Measurements from ENCODE around the gene LY9.

Gene LY9

DNA sequence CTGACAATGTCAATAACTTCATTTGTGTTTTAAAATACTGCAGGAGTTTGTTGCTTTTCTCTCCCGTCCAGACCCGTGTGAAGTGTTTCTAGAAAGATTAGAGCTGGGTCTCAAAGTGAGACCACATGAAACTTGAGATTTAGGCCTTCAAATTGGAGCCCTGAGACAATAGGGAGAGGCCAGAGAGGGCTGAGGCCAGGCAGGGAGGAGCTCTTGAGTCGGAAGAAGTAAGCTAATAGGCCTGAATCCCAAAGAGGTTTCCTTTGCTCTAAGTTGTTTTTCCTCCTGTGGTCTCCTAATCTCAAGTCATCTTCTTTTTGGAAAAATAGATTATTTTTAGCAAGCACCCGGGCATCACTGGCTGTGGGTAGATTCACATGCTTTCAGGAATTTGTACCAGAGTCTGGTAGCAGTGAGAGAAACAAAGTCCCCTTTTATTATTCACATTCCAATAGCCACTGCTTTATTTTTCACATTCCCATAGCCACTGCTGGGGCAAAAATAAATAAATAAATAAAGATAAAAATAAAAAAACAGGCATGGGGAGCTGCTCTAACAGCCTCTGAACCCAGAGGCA is 41.1 kb downstream of the LY9 start:
- no peak for DNase-seq (ENCODE audit: low read depth)

DNA sequence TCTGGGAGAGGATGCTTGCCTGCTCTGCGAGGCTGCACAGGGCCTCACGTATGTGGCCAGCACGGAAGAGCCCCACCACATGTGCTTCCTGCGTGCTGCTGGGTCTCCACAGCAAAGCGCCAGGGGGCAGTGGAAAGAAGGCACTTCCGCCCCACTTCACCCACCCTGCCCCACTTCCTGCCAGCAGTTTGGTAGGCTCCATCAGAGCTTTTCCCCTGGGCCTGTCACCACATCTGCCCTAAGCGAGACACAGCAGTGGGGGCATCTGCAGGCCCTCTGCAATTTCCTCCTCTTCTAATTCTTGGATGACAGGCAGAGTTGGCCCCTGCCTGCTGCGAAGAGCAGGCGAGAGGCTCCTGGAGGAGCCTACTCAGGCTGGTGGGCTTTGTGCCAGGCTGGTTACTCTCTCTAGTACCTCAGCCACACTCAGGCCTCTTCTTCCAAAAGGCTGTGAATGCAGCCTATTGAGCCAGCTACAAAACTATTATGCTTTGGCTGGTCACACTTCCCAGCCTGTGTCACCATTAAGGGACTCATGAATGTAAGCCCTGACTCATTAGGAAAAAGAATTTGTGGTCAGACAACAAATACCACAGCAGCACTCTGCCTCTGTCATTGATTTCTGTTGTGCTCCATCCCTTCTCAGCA is 41.7 kb downstream of the LY9 start:
- no peak for DNase-seq (ENCODE audit: low read depth)

GRCh38 chr1:160838888-160839287 is 42.9 kb downstream of the LY9 start:
- DNase-seq (ENCODE audit: low read depth), result no peak

DNA sequence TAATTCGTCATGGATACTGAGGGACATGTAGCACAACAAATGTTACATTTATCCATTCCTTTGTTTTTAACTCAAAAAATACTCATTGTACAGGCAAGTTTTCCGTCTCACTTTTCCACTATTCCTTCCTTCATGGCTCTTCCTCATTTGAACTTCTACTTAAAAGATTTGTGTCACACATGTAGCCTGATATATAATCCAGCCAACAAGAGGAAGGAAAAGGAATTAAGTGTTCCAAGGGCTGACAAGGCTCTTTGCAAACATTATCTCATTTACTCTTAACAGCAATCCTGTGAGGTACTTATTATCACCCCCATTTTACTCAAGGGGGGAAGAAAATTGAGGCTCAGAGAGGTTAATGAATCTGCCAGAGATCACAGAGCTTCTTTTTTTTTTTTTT is 43.8 kb downstream of the LY9 start:
- no peak for DNase-seq (ENCODE audit: low read depth)

DNA sequence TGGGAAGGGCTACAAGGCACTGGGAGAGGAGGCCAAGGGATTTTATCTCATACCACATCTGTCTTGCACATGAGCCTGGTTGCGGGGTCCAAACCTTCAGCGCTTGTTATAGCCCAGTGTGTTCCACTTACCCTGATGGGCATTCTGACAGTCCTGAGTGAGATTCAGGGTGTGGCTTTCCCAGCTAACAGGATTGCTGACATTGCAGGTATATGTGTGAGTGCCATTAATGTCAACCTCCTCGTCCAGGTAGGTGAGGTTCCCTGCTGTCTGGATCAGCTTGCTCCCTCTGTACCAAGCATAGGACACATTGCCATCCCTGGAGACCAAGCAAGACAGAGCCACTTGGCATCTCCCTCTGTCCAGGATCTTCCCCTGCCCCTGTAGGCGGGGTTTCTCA is 45.1 kb downstream of the LY9 start:
- no peak for DNase-seq (ENCODE audit: low read depth)

DNA sequence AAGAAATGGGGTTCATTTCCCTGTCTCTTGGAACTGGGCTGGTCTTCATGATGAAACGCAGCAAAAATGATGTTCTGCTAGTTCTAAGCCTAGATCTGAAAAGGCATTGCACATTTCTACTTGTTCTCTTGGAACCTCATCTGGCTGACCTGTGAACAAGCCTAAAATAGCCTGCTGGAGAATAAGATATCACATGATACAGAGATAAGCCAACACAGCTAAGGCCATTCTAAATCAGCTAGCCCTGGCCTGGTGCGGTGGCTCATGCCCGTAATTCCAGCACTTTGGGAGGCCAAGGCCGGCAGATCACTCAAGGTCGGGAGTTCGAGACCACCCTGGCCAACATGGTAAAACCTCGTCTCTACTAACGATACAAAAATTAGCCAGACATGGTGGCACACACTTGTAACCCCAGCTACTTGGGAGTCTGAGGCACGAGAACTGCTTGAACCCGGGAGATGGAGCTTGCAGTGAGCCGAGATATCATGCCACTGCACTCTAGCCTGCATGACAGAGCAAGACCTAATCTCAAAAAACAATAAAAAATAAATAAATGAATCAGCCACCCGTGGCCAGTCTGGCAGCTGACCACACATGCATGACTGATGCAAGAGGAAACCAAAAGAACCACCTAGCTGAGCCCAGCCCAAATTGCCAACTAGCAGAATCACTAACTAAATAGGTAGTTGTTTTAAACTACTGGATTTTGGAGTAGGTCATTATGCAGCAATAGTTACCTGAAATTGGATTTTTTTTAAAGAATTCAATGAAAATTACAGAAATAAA is 48.7 kb downstream of the LY9 start:
- DNase-seq (ENCODE audit: low read depth), result no peak

- DNase-seq (ENCODE audit: low read depth), result no peak
Measured at GRCh38 chr1:160846281-160846680, 50.3 kb downstream of the LY9 start.

GRCh38 chr1:160850541-160850940 is 54.6 kb downstream of the LY9 start:
- no peak for DNase-seq (ENCODE audit: low read depth)

DNA sequence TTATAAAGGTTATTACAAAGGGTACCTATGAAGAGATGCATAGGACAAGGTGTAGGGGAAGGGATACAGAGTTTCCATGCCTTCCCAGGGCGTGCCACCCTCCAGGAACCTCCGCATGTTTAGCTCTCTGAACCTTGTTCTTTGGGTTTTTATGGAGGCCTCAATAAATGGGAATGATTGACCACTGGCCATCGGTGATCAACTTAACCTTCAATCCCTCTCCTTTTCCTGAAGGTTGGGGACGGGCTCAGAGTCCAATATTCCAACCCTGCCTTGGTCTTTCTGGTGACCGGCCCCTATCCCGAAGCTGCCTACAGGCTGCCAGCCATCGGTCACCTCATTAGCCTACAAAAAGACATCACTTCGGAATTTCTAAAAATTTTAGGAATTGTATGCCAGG is 55.0 kb downstream of the LY9 start:
- DNase-seq (ENCODE audit: low read depth), result no peak

DNA sequence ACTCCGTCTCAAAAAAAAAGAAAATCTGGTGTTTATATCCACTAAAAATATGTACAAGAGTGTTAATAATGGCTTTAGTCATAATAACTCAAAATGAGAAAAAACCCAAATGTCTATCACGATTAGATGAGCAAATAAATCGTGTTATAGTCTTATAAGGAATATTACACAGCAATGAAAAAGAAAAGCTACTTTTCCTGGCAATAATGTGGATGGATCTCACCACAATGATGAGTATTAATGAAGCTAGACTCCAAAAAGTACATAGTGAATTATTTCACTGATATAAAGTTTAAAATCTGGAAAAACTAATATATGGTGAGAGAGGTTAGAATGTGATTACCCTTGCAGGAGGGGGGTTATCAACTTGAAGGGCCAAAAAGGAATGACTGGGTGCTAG is 57.0 kb downstream of the LY9 start:
- no peak for DNase-seq (ENCODE audit: low read depth)

- no peak for DNase-seq (ENCODE audit: low read depth)
Measured at GRCh38 chr1:160853754-160854153, 57.8 kb downstream of the LY9 start.

GRCh38 chr1:160855181-160855981 is 59.4 kb downstream of the LY9 start:
- DNase-seq (ENCODE audit: low read depth), result no peak

- no peak for DNase-seq (ENCODE audit: low read depth)
Measured at GRCh38 chr1:160858097-160858496, 62.1 kb downstream of the LY9 start.

DNA sequence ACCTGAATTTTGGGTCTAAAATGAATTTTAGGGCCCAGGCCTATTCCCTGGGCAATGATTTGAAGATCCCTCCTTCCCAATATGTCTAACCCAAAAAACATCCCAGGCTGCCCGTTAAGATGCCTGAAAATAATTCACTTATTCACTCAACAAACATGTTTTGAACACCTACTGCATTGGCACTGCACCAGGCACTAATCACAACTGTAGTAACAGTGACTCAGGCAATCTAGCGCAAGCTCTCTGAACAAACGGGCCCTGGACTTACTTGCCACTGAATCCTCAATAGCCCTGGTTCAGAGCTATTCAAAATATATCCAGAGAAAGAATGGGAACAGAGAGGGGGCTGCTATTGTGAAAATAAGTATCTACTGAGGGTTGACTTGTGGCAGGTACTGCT is 62.5 kb downstream of the LY9 start:
- DNase-seq (ENCODE audit: low read depth), result no peak

DNA sequence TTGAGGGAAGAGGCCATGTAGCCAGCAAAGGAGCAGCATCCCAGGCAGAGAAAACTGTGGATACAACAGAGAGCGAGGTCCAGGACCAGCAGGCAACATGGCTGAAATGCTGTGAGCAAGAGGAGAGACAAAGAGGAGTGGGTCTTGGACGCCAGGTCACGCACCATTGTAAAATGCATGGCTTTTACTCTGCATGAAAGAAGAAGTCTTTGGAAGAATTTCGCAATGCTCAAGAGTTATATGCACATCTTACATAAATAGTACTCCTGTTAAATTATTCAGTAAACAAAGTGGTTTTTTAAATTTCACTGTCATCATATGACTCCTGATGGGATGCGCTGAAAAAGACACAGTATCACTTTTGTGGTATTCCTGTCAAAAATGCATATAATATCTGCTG is 63.2 kb downstream of the LY9 start:
- DNase-seq (ENCODE audit: low read depth), result no peak

DNA sequence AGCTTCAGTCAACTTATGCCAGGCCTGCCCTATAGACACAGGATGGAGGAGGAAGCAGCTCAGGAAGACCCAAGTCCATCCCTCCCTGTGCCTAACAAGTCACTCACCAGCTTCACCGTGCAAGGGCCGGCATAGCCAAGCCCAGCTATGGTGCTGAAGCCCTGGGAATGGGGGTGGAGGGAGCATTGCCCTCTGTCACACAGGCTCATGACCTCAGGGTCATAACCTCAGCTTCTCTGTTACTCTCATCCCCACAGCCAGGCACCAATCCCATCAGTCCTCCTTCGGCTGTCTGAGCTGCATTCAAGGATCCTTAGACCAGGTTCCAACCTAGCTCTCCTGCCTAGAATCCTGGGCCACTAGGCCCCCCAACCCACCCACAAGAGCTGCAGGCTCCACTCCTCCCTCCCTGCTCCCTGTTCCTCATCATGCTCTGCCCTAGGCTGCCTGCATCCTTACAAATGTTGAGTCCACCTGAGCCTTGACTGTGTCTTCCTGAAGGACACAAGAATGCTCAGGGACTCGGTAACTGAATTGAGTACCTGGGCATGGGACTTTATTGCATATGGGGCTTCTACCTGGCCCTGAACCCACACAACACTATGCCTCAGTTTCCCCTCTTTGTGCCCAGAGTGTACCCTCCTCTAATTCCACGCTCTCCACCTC is 65.0 kb downstream of the LY9 start:
- DNase-seq (ENCODE audit: low read depth), result no peak

DNA sequence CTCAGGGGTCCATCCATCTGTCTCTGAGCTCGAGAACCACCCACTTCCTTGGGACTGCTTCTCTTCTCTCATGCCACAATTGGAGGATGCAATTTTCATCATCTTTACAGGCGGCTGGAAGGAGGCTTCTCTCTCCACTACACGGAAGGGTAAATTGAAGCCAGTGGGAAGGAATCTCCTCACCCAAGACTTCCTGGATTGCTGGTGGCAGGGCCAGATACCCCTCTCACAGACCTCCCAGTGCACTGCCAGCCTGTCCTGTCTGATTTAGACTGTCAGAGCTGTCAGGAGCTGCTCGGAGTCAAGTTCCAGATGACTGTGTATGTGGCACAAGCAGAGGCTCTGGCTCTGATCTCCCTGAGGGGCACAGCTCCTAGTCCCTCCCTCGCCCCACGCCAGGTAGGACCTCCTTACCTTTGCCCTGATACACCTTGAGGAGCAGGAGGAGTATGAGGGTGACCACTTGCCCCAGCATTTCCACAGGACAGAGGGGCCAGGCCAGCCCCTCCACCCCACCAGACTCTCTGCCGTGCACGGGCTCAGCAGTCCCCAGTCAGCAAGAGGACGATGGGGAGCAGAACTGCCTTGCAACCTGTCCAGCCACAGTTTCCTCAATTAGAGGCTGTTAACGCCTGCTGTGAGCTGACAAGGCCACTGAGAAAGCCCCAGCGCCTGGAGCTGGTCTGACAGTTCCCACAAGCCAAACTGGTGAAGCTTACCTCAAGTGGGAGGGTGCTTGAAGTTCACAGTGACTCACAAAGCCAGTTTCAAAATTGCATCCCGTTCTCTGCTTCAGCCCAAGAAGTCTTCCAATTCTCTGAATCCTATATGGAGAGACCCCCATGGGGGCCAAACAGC is 66.5 kb downstream of the LY9 start, which contains the start of gene CD244:
Gene CD244, minus strand, starts transcription at position 685 of the 858 bp plus-strand sequence. Its CDS starts 210 bp downstream, at position 475.
- no peak for DNase-seq (ENCODE audit: low read depth)

DNA sequence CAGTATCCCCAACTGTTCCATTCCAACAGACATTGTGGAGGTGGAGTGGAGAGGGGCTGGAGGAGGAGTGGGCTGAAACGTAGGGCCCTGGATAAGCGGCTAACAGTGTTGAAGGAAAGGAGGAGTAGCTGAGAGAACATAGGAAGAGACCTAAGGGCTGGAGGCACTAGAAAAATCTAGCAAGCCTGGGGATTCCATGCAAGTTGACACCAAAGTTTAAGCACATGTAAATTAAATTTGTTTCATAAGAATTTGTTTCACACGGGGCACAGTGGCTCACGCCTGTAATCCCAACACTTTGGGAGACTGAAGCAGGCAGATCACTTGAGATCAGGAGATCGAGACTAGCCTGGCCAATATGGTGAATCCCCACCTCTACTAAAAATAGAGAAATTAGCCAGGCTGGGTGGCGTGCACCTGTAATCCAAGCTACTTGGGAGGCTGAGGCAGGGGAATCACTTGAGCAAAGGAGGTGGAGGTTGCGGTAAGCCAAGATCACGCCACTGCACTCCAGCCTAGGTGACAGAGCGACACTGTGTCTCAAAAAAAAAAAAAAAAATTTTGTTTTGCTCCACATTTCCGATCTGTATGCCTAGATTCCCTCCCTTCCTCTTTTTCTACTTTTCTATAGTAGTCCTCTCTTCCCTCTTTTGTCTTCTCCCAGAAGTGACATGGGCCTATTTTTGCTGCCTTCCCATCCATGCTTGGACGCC is 67.2 kb downstream of the LY9 start:
- DNase-seq (ENCODE audit: low read depth), result no peak

GRCh38 chr1:160863774-160864131 is 67.8 kb downstream of the LY9 start:
- DNase-seq (ENCODE audit: low read depth), result no peak

- no peak for DNase-seq (ENCODE audit: low read depth)
Measured at GRCh38 chr1:160864173-160864572, 68.2 kb downstream of the LY9 start.
